H1 (cell line): ENCODE data around the gene FARS2. TPM values are rescaled to one million over a fixed set of nuclear protein-coding genes. Genes with fewer than 3 reads are reported as not detected.

ENCODE experiments used
- CTCF ChIA-PET: fragments of 300-600 bp; sonication (Branson Sonifier 250); formaldehyde crosslinking; loops from one replicate; lab custom pipeline; 2021; ENCODE audit not compliant: partially characterized antibody; lab: Charles Lee
- POLR2A ChIA-PET: fragments of 300-600 bp; sonication (Branson Sonifier 250); formaldehyde crosslinking; loops from one replicate; lab custom pipeline; 2021; ENCODE audit warnings: inconsistent platforms; ENCODE audit not compliant: partially characterized antibody; lab: Charles Lee
- DNase-seq, 2 experiments: peaks; one replicate each; pipeline versions ENCODE4 v3.0.0 to v3.0.0-alpha.2; 2010 to 2022; ENCODE audit warnings: low spot score in 2 of 2, low read depth in 1 of 2, mixed read lengths in 1 of 2
- FAIRE-seq: peaks from 2 replicates; lab custom pipeline; 2011; peaks lifted over from hg19 to GRCh38; lab: Jason Lieb, UNC
- H2AFZ ChIP-seq: 2 replicates; pipeline ENCODE4 v1.8.1; 2012; ENCODE audit warnings: low read length, inconsistent platforms
- H2AK5ac ChIP-seq: 2 replicates; pipeline ENCODE4 v1.6.1; 2013; ENCODE audit warnings: low read depth, low read length
- H2BK120ac ChIP-seq: replicated peaks from 2 replicates; pipeline ENCODE3; 2013; ENCODE audit warnings: low read depth, low read length, inconsistent platforms
- H2BK12ac ChIP-seq: 2 replicates; pipeline ENCODE4 v1.6.1; 2013; ENCODE audit warnings: low read depth, low read length
- H2BK15ac ChIP-seq: 2 replicates; pipeline ENCODE4 v1.6.1; 2013; ENCODE audit warnings: low read length
- H2BK20ac ChIP-seq: 2 replicates; pipeline ENCODE4 v1.6.1; 2013; ENCODE audit warnings: low read length
- H2BK5ac ChIP-seq: 2 replicates; pipeline ENCODE4 v1.6.1; 2013; ENCODE audit warnings: low read depth, low read length
- H3K14ac ChIP-seq: 2 replicates; pipeline ENCODE4 v1.6.1; 2013; ENCODE audit warnings: inconsistent platforms; ENCODE audit not compliant: insufficient read length
- H3K18ac ChIP-seq: 2 replicates; pipeline ENCODE4 v1.6.1; 2013; ENCODE audit warnings: low read length; ENCODE audit errors: extremely low read depth
- H3K23ac ChIP-seq: 2 replicates; pipeline ENCODE4 v1.6.1; 2013; ENCODE audit warnings: inconsistent platforms; ENCODE audit not compliant: insufficient read length
- H3K23me2 ChIP-seq: 2 replicates; pipeline ENCODE4 v1.6.1; 2013; ENCODE audit warnings: low read depth, low read length
- H3K27ac ChIP-seq: 2 replicates; pipeline ENCODE4 v1.6.1; 2011; ENCODE audit warnings: low read depth, low read length, inconsistent platforms
- H3K27me3 ChIP-seq, 4 experiments: replicated peaks in 1 of 4; 1 replicate in 1 of 4; 2 replicates in 3 of 4; pipeline versions ENCODE4 v1.6.1 to v1.8.1; 2011 to 2013; ENCODE audit warnings: low read length in 3 of 4, mild to moderate bottlenecking in 3 of 4, inconsistent platforms in 2 of 4, mixed read lengths in 2 of 4, moderate library complexity in 1 of 4; ENCODE audit not compliant: control insufficient read depth in 3 of 4, insufficient read depth in 3 of 4; ENCODE audit errors: extremely low read depth in 1 of 4
- H3K36me3 ChIP-seq, 4 experiments: 2 replicates each; pipeline versions ENCODE4 v1.6.1 to v1.8.1; 2011 to 2013; ENCODE audit warnings: mild to moderate bottlenecking in 4 of 4, low read length in 3 of 4, moderate library complexity in 2 of 4, control low read depth in 1 of 4, inconsistent platforms in 1 of 4; ENCODE audit not compliant: insufficient read depth in 4 of 4, control insufficient read depth in 2 of 4
- H3K4ac ChIP-seq: replicated peaks from 2 replicates; pipeline ENCODE3; 2013; ENCODE audit warnings: low read length, low read depth, mixed read lengths, inconsistent platforms; ENCODE audit not compliant: insufficient read length
- H3K4me1 ChIP-seq, 4 experiments: replicated peaks in 1 of 4; 1 replicate in 1 of 4; 2 replicates in 3 of 4; pipeline versions ENCODE4 v1.6.1 to v1.8.1; 2011 to 2013; ENCODE audit warnings: low read length in 3 of 4, inconsistent platforms in 2 of 4, mixed read lengths in 1 of 4; ENCODE audit not compliant: insufficient read depth in 4 of 4, control insufficient read depth in 3 of 4
- H3K4me2 ChIP-seq, 2 experiments: 2 replicates each; pipeline versions ENCODE4 v1.6.1 to v1.8.1; 2011 to 2013; ENCODE audit warnings: low read depth in 2 of 2, low read length in 2 of 2, control low read depth in 1 of 2, inconsistent platforms in 1 of 2, mild to moderate bottlenecking in 1 of 2; ENCODE audit not compliant: insufficient read depth in 1 of 2
- H3K4me3 ChIP-seq, 4 experiments: fragments of 200-600, 300-600 bp in 1 of 4; sonication (generic), shearing (Covaris generic), sonication (Bioruptor Twin) in 1 of 4; 2 replicates each; pipeline versions ENCODE4 v1.5.1 to v1.8.1; 2011 to 2016; ENCODE audit warnings: low read length in 4 of 4, low read depth in 3 of 4, control low read depth in 2 of 4, inconsistent platforms in 2 of 4, mild to moderate bottlenecking in 2 of 4, mixed read lengths in 1 of 4, moderate library complexity in 1 of 4; ENCODE audit not compliant: insufficient read depth in 2 of 4; ENCODE audit errors: extremely low read depth in 1 of 4
- H3K56ac ChIP-seq: replicated peaks from 2 replicates; pipeline ENCODE3; 2013; ENCODE audit warnings: low read depth, mild to moderate bottlenecking, mixed read lengths, low read length, inconsistent platforms; ENCODE audit not compliant: insufficient read length
- H3K79me1 ChIP-seq: 2 replicates; pipeline ENCODE4 v1.6.1; 2013; ENCODE audit warnings: low read depth, low read length, control low read depth
- H3K79me2 ChIP-seq, 2 experiments: 2 replicates each; pipeline versions ENCODE4 v1.6.1 to v1.8.1; 2012 to 2013; ENCODE audit warnings: low read length in 2 of 2, mild to moderate bottlenecking in 2 of 2, inconsistent platforms in 1 of 2; ENCODE audit not compliant: insufficient read depth in 2 of 2, control insufficient read depth in 1 of 2
- H3K9ac ChIP-seq, 4 experiments: replicated peaks in 1 of 4; 1 replicate in 1 of 4; 2 replicates in 3 of 4; pipeline versions ENCODE4 v1.6.1 to v1.8.1; 2011 to 2013; ENCODE audit warnings: low read depth in 3 of 4, low read length in 3 of 4, control low read depth in 2 of 4, mild to moderate bottlenecking in 2 of 4, moderate library complexity in 2 of 4, inconsistent platforms in 1 of 4; ENCODE audit errors: extremely low read depth in 1 of 4
- H3K9me3 ChIP-seq, 2 experiments: 2 replicates each; pipeline versions ENCODE4 v1.6.1 to v1.8.1; 2012 to 2013; ENCODE audit warnings: mild to moderate bottlenecking in 2 of 2, moderate library complexity in 2 of 2, control low read depth in 1 of 2, inconsistent platforms in 1 of 2, low read depth in 1 of 2, low read length in 1 of 2, mixed read lengths in 1 of 2; ENCODE audit not compliant: insufficient read depth in 2 of 2
- H4K20me1 ChIP-seq, 2 experiments: replicated peaks in 1 of 2; 2 replicates each; pipeline versions ENCODE3 to v1.8.1; 2011 to 2013; ENCODE audit warnings: inconsistent platforms in 2 of 2, low read length in 2 of 2, mild to moderate bottlenecking in 1 of 2; ENCODE audit not compliant: insufficient read depth in 2 of 2, control insufficient read depth in 1 of 2
- H4K5ac ChIP-seq: 2 replicates; pipeline ENCODE4 v1.6.1; 2013; ENCODE audit warnings: low read length, low read depth, mixed read lengths, inconsistent platforms; ENCODE audit not compliant: insufficient read length
- H4K8ac ChIP-seq: 2 replicates; pipeline ENCODE4 v1.8.0; 2013; ENCODE audit warnings: mild to moderate bottlenecking, moderate library complexity, low read length, inconsistent platforms; ENCODE audit not compliant: insufficient read depth; ENCODE audit errors: extremely low read depth
- H4K91ac ChIP-seq: replicated peaks from 2 replicates; pipeline ENCODE3; 2013; ENCODE audit warnings: low read length, mixed read lengths, inconsistent platforms; ENCODE audit not compliant: insufficient read length
- ASH2L ChIP-seq: fragments of 200-600, 300-600 bp; sonication (generic); IDR thresholded peaks from one replicate; pipeline ENCODE4 v1.7.1; 2017; ENCODE audit warnings: low read length
- BACH1 ChIP-seq: IDR thresholded peaks from 2 replicates; pipeline ENCODE4 v1.6.1; 2012; ENCODE audit warnings: low read length, improper control_type of control experiment
- CBX5 ChIP-seq: fragments of 300-800, 300-1000 bp; sonication (generic); IDR thresholded peaks from 2 replicates; pipeline ENCODE4 v1.7.1; 2016; ENCODE audit warnings: antibody characterized with exemption, low read length, low read depth
- CBX8 ChIP-seq: fragments of 300-800, 300-1000 bp; sonication (generic); IDR thresholded peaks from 2 replicates; pipeline ENCODE4 v1.7.1; 2016; ENCODE audit warnings: low read depth, low read length, borderline replicate concordance
- GABPA ChIP-seq: IDR thresholded peaks from 2 replicates; pipeline ENCODE4 v1.6.1; 2011; ENCODE audit warnings: mild to moderate bottlenecking, low read length, moderate library complexity, borderline replicate concordance; ENCODE audit not compliant: insufficient read depth
- GTF2F1 ChIP-seq: IDR thresholded peaks from 2 replicates; pipeline ENCODE4 v1.6.1; 2012; ENCODE audit warnings: low read depth, low read length, improper control_type of control experiment, borderline replicate concordance
- HDAC6 ChIP-seq: IDR thresholded peaks from one replicate; pipeline ENCODE4 v1.7.1; 2012; ENCODE audit warnings: low read depth, mild to moderate bottlenecking, inconsistent platforms, low read length, moderate library complexity
- KDM4A ChIP-seq: IDR thresholded peaks from one replicate; pipeline ENCODE4 v1.7.1; 2012; ENCODE audit warnings: low read depth, mild to moderate bottlenecking, moderate library complexity, low read length, inconsistent platforms; ENCODE audit not compliant: severe bottlenecking
- KDM5A ChIP-seq: fragments of 200-600 bp; IDR thresholded peaks from 2 replicates; pipeline ENCODE4 v1.7.1; 2012; ENCODE audit warnings: mild to moderate bottlenecking, low read length, inconsistent platforms, mixed read lengths
- RBBP5 ChIP-seq: IDR thresholded peaks from 2 replicates; pipeline ENCODE4 v1.7.1; 2012; ENCODE audit warnings: low read depth, mild to moderate bottlenecking, inconsistent platforms, low read length, moderate library complexity, borderline replicate concordance
- SAP30 ChIP-seq: fragments of 300-600 bp; sonication (generic); IDR thresholded peaks from 2 replicates; pipeline ENCODE4 v1.7.1; 2012; ENCODE audit warnings: low read length, moderate library complexity, mild to moderate bottlenecking, inconsistent platforms; ENCODE audit not compliant: insufficient read depth, insufficient replicate concordance
- SIRT6 ChIP-seq: IDR thresholded peaks from one replicate; pipeline ENCODE4 v1.7.1; 2012; ENCODE audit warnings: low read length, inconsistent platforms
- SIX5 ChIP-seq: IDR thresholded peaks from 2 replicates; pipeline ENCODE4 v1.6.1; 2011; ENCODE audit warnings: mild to moderate bottlenecking, low read depth, low read length
- SUZ12 ChIP-seq: fragments of 200-600 bp; sonication (generic); IDR thresholded peaks from 2 replicates; pipeline ENCODE4 v1.6.1; 2012; ENCODE audit warnings: mild to moderate bottlenecking, inconsistent platforms, low read length, moderate library complexity, mixed read lengths
- ZNF274 ChIP-seq: IDR thresholded peaks from 2 replicates; pipeline ENCODE4 v1.7.0; 2012; ENCODE audit warnings: low read length, borderline replicate concordance; ENCODE audit errors: extremely low read depth
- WGBS, 2 experiments: shearing (Covaris generic) in 1 of 2; methylation state at CpG; one replicate each; pipeline versions ENCODE4 v1.1.6 to v1.1.7; 2013 to 2015; ENCODE audit warnings: low lambda C conversion rate in 2 of 2, mixed read lengths in 2 of 2, inconsistent platforms in 1 of 2, low coverage in 1 of 2, missing lambda C conversion rate in 1 of 2; ENCODE audit not compliant: insufficient replicate concordance in 2 of 2, insufficient coverage in 1 of 2, insufficient read length in 1 of 2; ENCODE audit errors: extremely low coverage in 1 of 2, missing lambda C conversion rate in 1 of 2; 5-methylcytosine and 5-hydroxymethylcytosine counted together
- polyA plus RNA-seq, 7 experiments: library from polyadenylated mRNA; depleted of rRNA in 3 of 7; stranded (reverse) in 5 of 7; unstranded in 2 of 7; fragments of >200 nt in 5 of 7; fragments of 200-250 nt in 2 of 7; gene quantifications; 1 replicate in 5 of 7; 2 replicates in 1 of 7; 4 replicates in 1 of 7; pipeline versions ENCODE4 v1.2.1 to v1.2.3, GENCODE V29; 2011 to 2013; ENCODE audit warnings: missing spikeins in 2 of 7, mixed read lengths in 2 of 7
- total RNA-seq: library from RNA; stranded (reverse); fragmentation: NEBNext Ultra II Directional; extraction: Animal tissue kit (Norgen Biotek cat#: 25700); gene quantifications from 2 replicates; pipeline ENCODE4 v1.2.1, GENCODE V29; 2021

Gene FARS2
- total and polyA plus RNA-seq, 2 of the 8 experiments (the other 6 are each of a cell fraction or from before 2014, with no cell fraction given) = 11.7 to 14.4 TPM

- H3K27ac ChIP-seq = no peak overlapping the region
- H3K56ac ChIP-seq = no peak overlapping the region
- no peak overlapping the region for H2BK120ac ChIP-seq
- no peak overlapping the region for H3K23ac ChIP-seq
- POLR2A ChIA-PET = no interaction called here
- H4K91ac ChIP-seq = no peak overlapping the region
- CTCF ChIA-PET = interaction anchor here (1.9 kb wide), 1 partner anchor 12 kb away, joined by 5 read pairs; no protein-coding TSS in a partner anchor
- no peak overlapping the region for H2BK5ac ChIP-seq
- H3K4me3 ChIP-seq = no peak overlapping the region
- no peak overlapping the region; the same call in 1 of the 2 replicates for H4K8ac ChIP-seq
- H2BK20ac ChIP-seq = no peak overlapping the region
- H3K4me2 ChIP-seq = no peak overlapping the region
- H3K79me1 ChIP-seq = no peaks in the 10 kb centered on the region
- no peak overlapping the region for H3K4ac ChIP-seq
- WGBS, 2 experiments = 85% methylated on average over 7 of the region's 7 CpGs; no CpG with 5 or more reads in 1 of the 2 experiments
- H3K36me3 ChIP-seq = no peaks in the 10 kb centered on the region
- no peaks in the 10 kb centered on the region for H4K20me1 ChIP-seq
- no peaks in the 10 kb centered on the region for H3K9me3 ChIP-seq
- H3K23me2 ChIP-seq = no peaks in the 10 kb centered on the region
- no peak for FAIRE-seq
- H2BK15ac ChIP-seq = no peak overlapping the region
- H3K18ac ChIP-seq = no peak overlapping the region
- no peak overlapping the region for H2AK5ac ChIP-seq
- H4K5ac ChIP-seq = no peak overlapping the region
- H2BK12ac ChIP-seq = no peak overlapping the region
- no peak overlapping the region for H3K14ac ChIP-seq
- no peaks in the 10 kb centered on the region; a peak in 1 of 7 replicates for H3K27me3 ChIP-seq
- peaks cover 0 to 2% (median 0%) of the 10 kb centered on the region in 4 experiments; a peak in 1 of 7 replicates for H3K4me1 ChIP-seq
- no peak overlapping the region for H3K9ac ChIP-seq
- H2AFZ ChIP-seq = no peak overlapping the region
- no peak for DNase-seq
- H3K79me2 ChIP-seq = no peaks in the 10 kb centered on the region
- TF ChIP-seq SIRT6 (no peak), GTF2F1 (no peak), SIX5 (no peak), BACH1 (no peak), RBBP5 (no peak), ZNF274 (no peak), CBX8 (no peak), KDM4A (no peak), ASH2L (no peak), GABPA (no peak), HDAC6 (no peak), CBX5 (no peak), SAP30 (no peak), KDM5A (no peak), SUZ12 (no peak)
Measured at GRCh38 chr6:5731435-5731834, 470.1 kb downstream of the FARS2 start.
